Neural cell (in vitro differentiated cells): Measurements from ENCODE around the gene KIF5C. TPM values are rescaled to one million over a fixed set of nuclear protein-coding genes. Genes with fewer than 3 reads are reported as not detected.

Experiments
- H2AFZ ChIP-seq: fragments of 200-600, 300-800 bp; sonication (generic), shearing (Covaris generic); 2 replicates; pipeline ENCODE4 v1.6.0; 2014; ENCODE audit warnings: low read depth, mild to moderate bottlenecking, antibody characterized with exemption, low read length, moderate library complexity
- H3F3A ChIP-seq: fragments of 200-600 bp; shearing (Covaris generic); 2 replicates; pipeline ENCODE4 v1.6.1; 2016; ENCODE audit warnings: mild to moderate bottlenecking, moderate library complexity, mixed read lengths, antibody characterized with exemption, low read length; ENCODE audit not compliant: insufficient read depth, poor library complexity, severe bottlenecking
- H3K27ac ChIP-seq: fragments of 200-600, 300-800 bp; sonication (generic), shearing (Covaris generic); 2 replicates; pipeline ENCODE4 v1.5.1; 2014; ENCODE audit warnings: mild to moderate bottlenecking, low read length, moderate library complexity
- H3K27me3 ChIP-seq: fragments of 300-800, 200-600 bp; sonication (generic), shearing (Covaris generic); 2 replicates; pipeline ENCODE4 v1.6.0; 2014; ENCODE audit warnings: mild to moderate bottlenecking, low read depth, low read length, moderate library complexity; ENCODE audit not compliant: insufficient read depth
- H3K36me3 ChIP-seq: fragments of 300-800, 200-600 bp; sonication (generic), shearing (Covaris generic); 2 replicates; pipeline ENCODE4 v1.5.1; 2014; ENCODE audit warnings: mild to moderate bottlenecking, antibody characterized with exemption, low read length, moderate library complexity; ENCODE audit not compliant: insufficient read depth
- H3K4me2 ChIP-seq: fragments of 300-800, 200-600 bp; sonication (generic), shearing (Covaris generic); 2 replicates; pipeline ENCODE4 v1.6.0; 2014; ENCODE audit warnings: mild to moderate bottlenecking, low read length
- H3K4me3 ChIP-seq: fragments of 300-800, 200-600 bp; sonication (generic), shearing (Covaris generic); 2 replicates; pipeline ENCODE4 v1.5.1; 2014; ENCODE audit warnings: mild to moderate bottlenecking, low read length, moderate library complexity
- H3K79me2 ChIP-seq: fragments of 200-600 bp; shearing (Covaris generic); replicated peaks from 2 replicates; pipeline ENCODE4 v1.6.0; 2014; ENCODE audit warnings: mild to moderate bottlenecking, low read length, moderate library complexity; ENCODE audit not compliant: insufficient read depth
- H3K9ac ChIP-seq: fragments of 300-800, 200-600 bp; sonication (generic), shearing (Covaris generic); 2 replicates; pipeline ENCODE4 v1.6.1; 2016; ENCODE audit warnings: mild to moderate bottlenecking, low read length, mixed read lengths
- H3K9me2 ChIP-seq: fragments of 200-600 bp; shearing (Covaris generic); 2 replicates; pipeline ENCODE4 v1.6.1; 2016; ENCODE audit warnings: mild to moderate bottlenecking, low read length, mixed read lengths; ENCODE audit not compliant: insufficient read depth
- H3K9me3 ChIP-seq: fragments of 200-600, 300-800 bp; sonication (generic), shearing (Covaris generic); 2 replicates; pipeline ENCODE4 v1.6.1; 2016; ENCODE audit warnings: mild to moderate bottlenecking, mixed run types, low read length, moderate library complexity, mixed read lengths
- H4K20me1 ChIP-seq: fragments of 200-600 bp; shearing (Covaris generic); 2 replicates; pipeline ENCODE4 v1.6.1; 2016; ENCODE audit warnings: mild to moderate bottlenecking, mixed run types; ENCODE audit not compliant: insufficient read depth
- CTCF ChIP-seq: fragments of 450-650 bp; IDR thresholded peaks from 2 replicates; pipeline ENCODE4 v1.5.1; 2014; ENCODE audit warnings: antibody characterized with exemption, mild to moderate bottlenecking, moderate library complexity; ENCODE audit not compliant: poor library complexity, severe bottlenecking
- EP300 ChIP-seq: fragments of 450-650 bp; conservative IDR thresholded peaks from 2 replicates; pipeline ENCODE4 v1.6.1; 2014; ENCODE audit warnings: antibody characterized with exemption, mild to moderate bottlenecking, moderate library complexity; ENCODE audit not compliant: poor library complexity, severe bottlenecking
- EZH2 ChIP-seq: fragments of 200-600, 300-800 bp; shearing (Covaris generic), sonication (generic); IDR thresholded peaks from 2 replicates; pipeline ENCODE4 v1.6.1; 2014; ENCODE audit warnings: antibody characterized with exemption, low read length, borderline replicate concordance, mild to moderate bottlenecking; ENCODE audit not compliant: insufficient read depth, poor library complexity, severe bottlenecking
- MXI1 ChIP-seq: fragments of 450-650 bp; conservative IDR thresholded peaks from 2 replicates; pipeline ENCODE4 v1.6.1; 2014; ENCODE audit warnings: antibody characterized with exemption, mild to moderate bottlenecking; ENCODE audit not compliant: poor library complexity, severe bottlenecking
- POLR2AphosphoS5 ChIP-seq: IDR thresholded peaks from 2 replicates; pipeline ENCODE4 v1.6.1; 2012
- RAD21 ChIP-seq: fragments of 450-650 bp; conservative IDR thresholded peaks from 2 replicates; pipeline ENCODE4 v1.6.1; 2014; ENCODE audit warnings: antibody characterized with exemption, mild to moderate bottlenecking, moderate library complexity
- REST ChIP-seq: IDR thresholded peaks from 2 replicates; pipeline ENCODE4 v1.6.1; 2012; ENCODE audit warnings: borderline replicate concordance
- SMC3 ChIP-seq: fragments of 450-650 bp; conservative IDR thresholded peaks from 2 replicates; pipeline ENCODE4 v1.6.1; 2014; ENCODE audit warnings: antibody characterized with exemption, mild to moderate bottlenecking, moderate library complexity; ENCODE audit not compliant: poor library complexity
- TAF1 ChIP-seq: IDR thresholded peaks from 2 replicates; pipeline ENCODE4 v1.6.1; 2012; ENCODE audit warnings: low read depth
- polyA plus RNA-seq: library from polyadenylated mRNA; depleted of rRNA; stranded (reverse); fragments of >200 nt; gene quantifications from 2 replicates; pipeline ENCODE4 v1.2.3, GENCODE V29; 2014

Gene KIF5C
- polyA plus RNA-seq, 1 donor from 2014 or later: 527 TPM

GRCh38 chr2:148913061-148913460, 38.0 kb downstream of the KIF5C start:
- H3K4me3 ChIP-seq: no peak overlapping the region
- peaks cover 5% of the 10 kb centered on the region for H3K36me3 ChIP-seq
- H3K27ac ChIP-seq: no peak overlapping the region
- peaks cover 25% of the 10 kb centered on the region for H4K20me1 ChIP-seq
- H3K9ac ChIP-seq: no peak overlapping the region
- no peak overlapping the region for H2AFZ ChIP-seq
- TF ChIP-seq CTCF: no peak
- H3K9me3 ChIP-seq: no peaks in the 10 kb centered on the region
- H3F3A ChIP-seq: no peaks in the 10 kb centered on the region
- H3K4me2 ChIP-seq: no peak overlapping the region
- H3K9me2 ChIP-seq: no peaks in the 10 kb centered on the region
- peaks cover 100% of the 10 kb centered on the region for H3K79me2 ChIP-seq
- no peaks in the 10 kb centered on the region for H3K27me3 ChIP-seq

GRCh38 chr2:148913492-148913891, 38.5 kb downstream of the KIF5C start:
- Histone ChIP-seq H3K36me3 (peaks cover 5% of the 10 kb centered on the region), H3K9ac (no peak overlapping the region), H3K4me3 (no peak overlapping the region), H3K27ac (no peak overlapping the region), H4K20me1 (peaks cover 23% of the 10 kb centered on the region), H3K4me2 (no peak overlapping the region), H3F3A (no peaks in the 10 kb centered on the region), H3K9me3 (no peaks in the 10 kb centered on the region), H2AFZ (no peak overlapping the region), H3K79me2 (peaks cover 100% of the 10 kb centered on the region), H3K27me3 (no peaks in the 10 kb centered on the region), H3K9me2 (no peaks in the 10 kb centered on the region)
- TF ChIP-seq SMC3 (no peak), RAD21 (no peak), CTCF (no peak), EZH2 (no peak), TAF1 (no peak), MXI1 (no peak), POLR2AphosphoS5 (no peak), EP300 (no peak), REST (no peak)
